Thyroid gland (tissue), 4 donors: ENCODE data around the gene NXNL1. TPM values are rescaled to one million over a fixed set of nuclear protein-coding genes. Genes with fewer than 3 reads are reported as not detected.
A peak's percentile ranks its signal among the peaks of the same experiment; 100 is the strongest.

Experiments used
- DNase-seq, 2 donors: peaks; one replicate each; pipeline ENCODE4 v3.0.0-alpha.2; 2019
- H3K27ac ChIP-seq, 3 donors: fragments of 200-600 bp; sonication (generic); 1 replicate in 2 of 3; 2 replicates in 1 of 3; pipeline ENCODE4 v1.5.1; 2016 to 2019; ENCODE audit warnings: mild to moderate bottlenecking in 1 of 3, moderate library complexity in 1 of 3
- H3K27me3 ChIP-seq: fragments of 200-600 bp; sonication (generic); one replicate; pipeline ENCODE4 v1.5.1; 2019
- H3K36me3 ChIP-seq, 2 donors: fragments of 200-600 bp; sonication (generic); one replicate each; pipeline ENCODE4 v1.5.1; 2016 to 2019
- H3K4me1 ChIP-seq, 2 donors: fragments of 200-600 bp; sonication (generic); one replicate each; pipeline ENCODE4 v1.5.1; 2017 to 2019
- H3K4me3 ChIP-seq, 3 donors: fragments of 200-600 bp; sonication (generic); replicated peaks in 1 of 3; 1 replicate in 2 of 3; 2 replicates in 1 of 3; pipeline ENCODE4 v1.5.1; 2016; ENCODE audit warnings: mild to moderate bottlenecking in 1 of 3
- H3K9me3 ChIP-seq: fragments of 200-600 bp; sonication (generic); one replicate; pipeline ENCODE4 v1.5.1; 2017
- CTCF ChIP-seq, 6 experiments: fragments of 200-600 bp in 3 of 6; fragments of 450-650 bp in 3 of 6; sonication (generic) in 3 of 6; IDR thresholded peaks; one replicate each; pipeline ENCODE4 v1.5.1; 2016 to 2019; ENCODE audit warnings: antibody characterized with exemption in 6 of 6, mild to moderate bottlenecking in 2 of 6, inconsistent platforms in 1 of 6, moderate library complexity in 1 of 6
- POLR2A ChIP-seq, 2 donors: fragments of 450-650 bp; IDR thresholded peaks; one replicate each; pipeline ENCODE4 v1.6.1; 2017; ENCODE audit warnings: antibody characterized with exemption in 2 of 2, mild to moderate bottlenecking in 2 of 2, moderate library complexity in 1 of 2
- WGBS, 2 donors: methylation state at CpG; one replicate each; pipeline ENCODE4 v1.1.5; 2017; 5-methylcytosine and 5-hydroxymethylcytosine counted together
- intact Hi-C: fragments of 100-400 bp; cut with DNase I; formaldehyde crosslinking; loops from one replicate; pipeline ENCODE4 v1.15.1; 2023
- total RNA-seq, 4 donors: library from RNA; depleted of rRNA; stranded (reverse); fragments of >200 nt; gene quantifications; one replicate each; pipeline ENCODE4 v1.2.3, GENCODE V29; 2016

The NXNL1 gene
- total RNA-seq, 4 donors from 2014 or later: not detected

GRCh38 chr19:17497149-17497798 lies 36.5 kb upstream of the NXNL1 start:
- Histone ChIP-seq H3K4me1 (no peaks in the 10 kb centered on the region), H3K36me3 (peaks cover 6 to 12% of the 10 kb centered on the region in 2 donors), H3K27ac (no peak overlapping the region), H3K4me3 (no peak overlapping the region), H3K27me3 (no peaks in the 10 kb centered on the region), H3K9me3 (no peaks in the 10 kb centered on the region)
- WGBS, 2 donors: 64 to 82% methylated on average over 10 to 21 of the region's 41 CpGs
- intact Hi-C loops: no loop called here
- TF ChIP-seq CTCF (IDR thresholded peaks at IDR 0.05): no peak
- no peak for TF ChIP-seq POLR2A (IDR thresholded peaks at IDR 0.05)
- DNase-seq: no peak

- TF ChIP-seq POLR2A (IDR thresholded peaks at IDR 0.05) (no peak), CTCF (IDR thresholded peaks at IDR 0.05) (peak; percentile 55 to 81 (median 60))
- Histone ChIP-seq H3K4me1 (no peaks in the 10 kb centered on the region), H3K36me3 (peaks cover 6 to 12% of the 10 kb centered on the region in 2 donors), H3K4me3 (no peak overlapping the region), H3K27ac (no peak overlapping the region), H3K27me3 (no peaks in the 10 kb centered on the region), H3K9me3 (no peaks in the 10 kb centered on the region)
- WGBS, 2 donors: 41 to 73% methylated on average over 8 to 12 of the region's 14 CpGs
- intact Hi-C loops: no loop called here
- DNase-seq: peak; percentile 45 to 53
Observed at GRCh38 chr19:17496337-17496997, 35.7 kb upstream of the NXNL1 start.

- intact Hi-C loops: no loop called here
- TF ChIP-seq POLR2A (IDR thresholded peaks at IDR 0.05) (no peak), CTCF (IDR thresholded peaks at IDR 0.05) (no peak)
- WGBS, 2 donors: 66 to 68% methylated on average over 9 of the region's 9 CpGs
- H3K36me3 ChIP-seq: peaks cover 3 to 7% of the 10 kb centered on the region in 2 donors
- H3K9me3 ChIP-seq: no peaks in the 10 kb centered on the region
- H3K27ac ChIP-seq: no peak overlapping the region
- DNase-seq: no peak
- no peaks in the 10 kb centered on the region for H3K4me1 ChIP-seq
- H3K27me3 ChIP-seq: no peaks in the 10 kb centered on the region
- H3K4me3 ChIP-seq: no peak overlapping the region
Observed at GRCh38 chr19:17495639-17496296, 35.0 kb upstream of the NXNL1 start.

GRCh38 chr19:17491287-17491686 lies 30.6 kb upstream of the NXNL1 start:
- no peak for DNase-seq
- TF ChIP-seq POLR2A (IDR thresholded peaks at IDR 0.05) (no peak), CTCF (IDR thresholded peaks at IDR 0.05) (no peak)
- intact Hi-C loops: no loop called here
- Histone ChIP-seq H3K4me3 (no peak overlapping the region), H3K27ac (no peak overlapping the region), H3K9me3 (no peaks in the 10 kb centered on the region), H3K4me1 (peaks cover 0 to 3% of the 10 kb centered on the region in 2 donors), H3K36me3 (no peaks in the 10 kb centered on the region), H3K27me3 (no peaks in the 10 kb centered on the region)
- 83 to 90% methylated on average over 5 of the region's 5 CpGs for WGBS, 2 donors

- Histone ChIP-seq H3K9me3 (no peaks in the 10 kb centered on the region), H3K4me3 (no peak overlapping the region), H3K36me3 (no peaks in the 10 kb centered on the region), H3K27me3 (no peaks in the 10 kb centered on the region), H3K27ac (no peak overlapping the region), H3K4me1 (peaks cover 0 to 3% of the 10 kb centered on the region in 2 donors)
- intact Hi-C loops: no loop called here
- DNase-seq: no peak
- 77 to 79% methylated on average over 4 of the region's 4 CpGs for WGBS, 2 donors
- no peak for TF ChIP-seq POLR2A (IDR thresholded peaks at IDR 0.05)
- TF ChIP-seq CTCF (IDR thresholded peaks at IDR 0.05): no peak
Observed at GRCh38 chr19:17490411-17490810, 29.7 kb upstream of the NXNL1 start.
